ENCODE measurements around the gene ATP23.

ATP23 gene, protein sequence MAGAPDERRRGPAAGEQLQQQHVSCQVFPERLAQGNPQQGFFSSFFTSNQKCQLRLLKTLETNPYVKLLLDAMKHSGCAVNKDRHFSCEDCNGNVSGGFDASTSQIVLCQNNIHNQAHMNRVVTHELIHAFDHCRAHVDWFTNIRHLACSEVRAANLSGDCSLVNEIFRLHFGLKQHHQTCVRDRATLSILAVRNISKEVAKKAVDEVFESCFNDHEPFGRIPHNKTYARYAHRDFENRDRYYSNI

DNA sequence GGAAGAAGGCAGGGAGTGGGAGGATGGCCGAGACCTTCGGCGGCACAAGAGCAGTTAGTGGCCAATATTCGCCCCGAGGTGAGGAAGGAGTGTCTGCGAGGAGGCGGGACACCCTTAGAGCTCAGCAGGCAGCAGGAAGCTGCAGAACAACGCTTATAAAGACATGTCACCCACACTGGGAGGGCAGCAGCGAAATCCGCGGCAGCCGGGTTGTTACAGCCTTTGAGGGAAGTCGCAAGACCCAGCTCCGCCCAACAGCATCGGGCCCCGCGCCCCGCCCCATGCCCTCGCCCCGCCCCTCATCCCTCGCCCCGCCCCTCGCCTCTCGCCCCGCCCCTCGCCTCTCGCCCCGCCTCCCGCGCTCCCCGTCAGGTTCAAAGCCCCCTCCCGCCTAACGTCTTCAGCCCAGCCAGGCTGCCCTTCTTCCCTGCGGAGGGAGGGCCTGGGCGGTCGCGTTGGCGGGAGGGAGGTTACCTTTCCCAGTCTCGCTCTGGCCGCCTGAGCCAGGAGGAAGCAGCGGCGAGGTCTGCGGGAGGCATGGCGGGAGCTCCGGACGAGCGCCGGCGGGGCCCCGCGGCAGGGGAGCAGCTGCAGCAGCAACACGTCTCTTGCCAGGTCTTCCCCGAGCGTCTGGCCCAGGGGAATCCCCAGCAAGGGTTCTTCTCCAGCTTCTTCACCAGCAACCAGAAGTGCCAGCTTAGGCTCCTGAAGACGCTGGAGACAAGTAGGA, at the start of gene ATP23:
Gene ATP23 (plus strand): TSS at position 403 of the 730 bp plus-strand sequence. CDS start 135 bp downstream, at position 538.
- peak; percentile 92 for DNase-seq

DNA sequence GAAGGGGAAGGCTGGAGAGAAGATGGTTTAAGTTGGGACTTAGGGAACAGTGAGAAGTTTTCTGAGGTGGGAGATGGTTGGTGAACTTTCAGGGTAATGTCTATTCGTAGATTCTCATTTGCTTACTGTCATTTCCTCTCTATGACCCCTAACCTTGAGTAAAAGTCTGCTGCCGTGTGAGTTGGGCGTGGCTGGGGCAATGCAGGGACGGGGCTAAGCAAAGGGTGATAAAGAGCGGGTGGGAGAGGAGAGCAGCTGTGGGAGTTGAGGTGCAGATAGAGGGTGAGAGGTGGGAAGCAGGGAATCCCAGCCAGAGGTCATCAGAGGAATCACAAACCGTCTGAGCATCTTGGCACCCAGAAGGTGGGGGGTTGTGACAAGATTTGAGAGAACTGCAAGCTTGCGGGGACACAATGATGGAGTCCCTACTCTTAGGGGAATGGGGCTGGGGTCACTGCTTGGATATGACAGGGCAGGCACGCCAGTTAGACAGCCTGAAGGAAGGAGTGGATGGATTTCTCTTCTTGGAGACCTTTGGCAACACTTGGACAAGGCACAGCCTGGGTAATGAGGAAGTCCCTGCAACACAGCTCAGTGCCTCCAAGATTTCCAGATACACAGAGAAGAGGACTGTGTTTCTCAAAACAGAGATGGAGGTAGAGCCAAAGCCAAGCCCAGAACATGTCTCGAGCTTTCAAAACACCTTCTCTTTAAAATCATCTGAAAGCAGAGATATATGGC, 49.0 kb upstream of the ATP23 start:
- DNase-seq, result no peak

DNA sequence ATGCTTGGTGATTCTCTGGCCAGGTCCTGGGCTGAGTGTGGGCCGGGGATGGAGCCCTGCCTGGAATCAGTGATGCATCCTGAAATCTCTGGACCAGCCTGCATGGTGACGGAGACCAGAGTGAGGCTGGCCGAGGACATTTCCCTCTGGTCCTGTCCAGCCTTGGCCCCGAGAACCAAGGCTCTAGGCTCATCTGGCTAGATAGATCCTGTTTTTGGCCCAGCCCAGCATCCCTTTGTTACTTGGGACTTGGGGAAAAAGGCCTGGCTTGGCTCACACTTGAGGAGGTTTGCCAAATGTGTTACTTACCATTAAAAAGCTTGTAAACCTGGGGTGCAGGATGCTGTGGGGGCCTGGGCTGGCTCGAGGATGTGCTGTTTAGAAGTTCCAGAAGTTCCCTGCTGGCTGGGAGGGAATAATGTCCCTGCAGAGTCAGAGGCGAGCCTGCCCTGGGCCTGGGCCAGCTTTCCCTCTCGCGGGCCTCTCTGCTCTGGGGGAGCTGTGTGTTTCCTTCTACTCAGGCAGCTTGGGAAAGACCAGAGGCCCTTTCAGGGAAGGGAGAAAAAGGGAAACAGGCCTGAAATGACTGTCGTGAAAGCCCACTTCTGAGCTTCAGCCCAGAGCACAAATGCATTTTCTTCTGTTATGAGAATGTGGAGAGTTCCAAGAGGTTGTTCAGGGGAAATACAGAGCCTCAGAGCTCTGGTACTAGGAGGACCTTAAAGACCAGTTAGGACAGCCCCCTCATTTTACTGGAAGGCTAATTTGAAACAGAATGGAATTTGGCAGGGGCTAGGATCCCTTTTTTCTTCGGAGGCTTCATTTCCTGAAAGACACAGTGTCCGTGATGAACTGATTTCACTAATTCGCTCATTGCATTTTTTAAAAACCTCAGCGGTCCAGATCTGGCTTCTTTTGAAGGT, 47.7 kb upstream of the ATP23 start:
- no peak for DNase-seq

DNA sequence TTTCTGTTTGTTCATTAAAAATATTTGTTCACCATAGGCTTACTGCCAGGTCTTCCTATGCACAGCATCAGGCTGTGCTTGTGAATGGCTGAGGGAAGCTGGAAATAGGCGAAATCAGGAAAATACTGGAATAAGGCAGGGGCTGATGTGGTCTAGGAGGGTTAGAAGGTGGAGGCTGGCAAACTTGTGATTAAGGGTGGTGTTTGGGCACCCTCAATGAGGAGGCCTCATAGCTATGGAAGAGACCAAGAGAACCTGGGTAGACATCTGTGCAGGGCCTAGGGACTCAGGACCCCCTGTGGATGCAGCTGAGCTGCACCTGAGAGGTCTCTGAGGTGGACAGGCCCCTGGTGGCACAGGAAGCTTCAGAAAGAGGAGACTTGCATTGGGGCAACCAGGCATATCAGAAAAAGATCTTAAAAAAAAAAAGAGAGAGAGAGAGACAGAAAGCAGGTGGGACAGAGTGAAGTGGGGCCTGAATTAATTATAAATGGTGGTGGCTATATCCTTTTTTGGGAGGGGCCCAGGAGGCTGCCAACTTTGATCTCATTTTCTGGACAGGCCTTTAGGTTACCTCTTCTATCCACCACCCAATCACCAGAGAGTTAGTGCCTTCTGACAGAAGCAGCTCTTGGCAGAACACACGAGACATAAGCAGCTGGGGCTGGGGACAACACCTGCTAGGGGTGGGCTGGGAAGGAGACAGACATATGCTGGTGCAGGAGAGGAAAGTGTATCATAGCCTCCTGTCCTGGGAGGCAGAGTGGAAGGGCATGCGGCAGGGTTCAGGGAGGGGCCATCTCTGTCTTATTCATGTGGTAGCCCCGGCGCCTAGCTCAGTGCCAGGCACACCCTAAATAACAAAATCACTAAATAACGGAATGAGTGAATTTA, 46.7 kb upstream of the ATP23 start:
- no peak for DNase-seq

DNA sequence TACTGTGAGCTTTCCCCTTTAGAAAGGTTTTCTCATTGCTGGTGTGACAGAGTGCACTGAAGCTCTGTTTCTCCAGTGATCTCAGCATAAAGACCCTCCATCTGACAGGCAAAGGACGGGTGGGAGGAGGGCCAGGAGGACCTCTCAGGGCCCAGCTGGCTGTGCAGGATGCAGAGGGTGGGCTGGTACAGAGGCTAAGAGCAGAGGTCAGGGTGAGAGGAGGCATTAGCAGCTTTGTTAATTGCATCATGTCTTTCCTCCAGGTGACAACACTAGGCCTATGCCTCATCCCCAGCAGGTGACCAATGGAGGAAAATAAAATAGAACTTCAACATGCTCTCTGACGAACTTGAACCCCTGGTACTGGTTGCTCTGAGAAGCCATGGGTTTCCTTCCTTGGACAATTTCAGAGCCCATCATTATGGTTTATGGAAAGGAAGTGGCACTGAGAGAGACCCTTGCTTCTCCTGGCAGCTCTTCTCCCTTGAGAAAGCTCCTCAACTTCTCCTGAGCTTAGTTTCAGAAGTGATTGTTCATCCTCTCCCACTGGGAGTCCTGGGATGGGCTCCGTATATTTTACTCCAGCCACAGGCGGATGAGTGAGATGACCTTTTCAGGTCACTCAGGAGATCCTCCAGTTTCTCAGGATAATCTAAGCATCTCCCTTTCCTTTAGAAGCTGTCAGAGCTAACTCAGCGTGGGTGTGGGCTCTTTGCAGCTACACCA, 45.8 kb upstream of the ATP23 start:
- DNase-seq, result no peak

DNA sequence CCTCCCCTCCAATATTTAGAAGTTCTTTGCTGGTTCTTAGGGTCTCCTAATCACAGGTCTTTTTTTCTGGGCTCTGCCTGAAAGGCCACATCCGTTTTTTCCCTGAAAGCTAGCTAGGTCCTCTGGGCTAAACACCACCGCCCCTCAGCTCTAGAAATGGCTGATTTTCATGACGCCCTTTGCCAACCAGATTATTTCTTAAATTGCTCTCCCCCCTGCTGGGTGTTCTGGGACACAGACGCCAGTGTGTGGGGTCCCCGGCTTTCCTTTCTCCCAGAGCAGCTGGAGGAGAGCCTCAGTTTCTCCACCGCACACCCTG, 45.3 kb upstream of the ATP23 start:
- no peak for DNase-seq

DNA sequence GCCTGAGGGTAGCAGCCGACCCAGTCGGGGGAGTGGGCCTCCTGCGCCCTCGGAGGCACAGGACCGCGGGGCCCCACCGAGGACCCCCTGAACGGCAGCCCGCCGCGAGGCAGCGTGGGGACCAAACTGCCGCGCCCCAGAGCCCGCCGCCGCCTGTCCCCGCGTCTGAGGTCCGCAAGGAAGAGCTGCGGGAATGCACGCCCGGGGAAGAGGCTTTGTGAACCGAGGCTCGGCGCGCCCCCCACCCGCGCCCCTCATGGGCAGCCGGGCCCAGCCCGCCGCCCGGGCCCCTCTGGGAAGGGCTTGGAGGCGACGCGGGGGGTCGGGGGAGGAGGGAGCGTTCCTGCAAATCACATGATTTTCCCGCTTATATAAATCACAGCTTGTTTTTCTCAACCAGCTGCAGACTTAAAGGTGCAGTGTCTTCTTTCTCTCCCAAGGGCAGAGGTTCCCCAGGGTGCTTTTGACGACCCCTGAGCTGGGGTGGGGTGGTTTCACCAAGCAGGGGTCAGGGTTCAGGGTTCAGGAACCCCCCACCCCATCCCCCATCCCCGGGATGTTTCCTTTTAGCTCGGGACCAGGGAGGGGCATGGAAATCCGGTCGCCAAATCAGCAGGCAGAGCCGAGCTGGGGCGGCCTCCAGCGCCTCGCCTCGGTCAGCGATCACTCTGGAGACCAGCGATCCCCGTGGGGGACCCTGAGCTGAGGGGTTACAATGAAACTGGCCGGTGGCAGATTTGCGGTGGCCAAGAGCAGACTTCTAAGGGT, 44.7 kb upstream of the ATP23 start:
- DNase-seq, result no peak

DNA sequence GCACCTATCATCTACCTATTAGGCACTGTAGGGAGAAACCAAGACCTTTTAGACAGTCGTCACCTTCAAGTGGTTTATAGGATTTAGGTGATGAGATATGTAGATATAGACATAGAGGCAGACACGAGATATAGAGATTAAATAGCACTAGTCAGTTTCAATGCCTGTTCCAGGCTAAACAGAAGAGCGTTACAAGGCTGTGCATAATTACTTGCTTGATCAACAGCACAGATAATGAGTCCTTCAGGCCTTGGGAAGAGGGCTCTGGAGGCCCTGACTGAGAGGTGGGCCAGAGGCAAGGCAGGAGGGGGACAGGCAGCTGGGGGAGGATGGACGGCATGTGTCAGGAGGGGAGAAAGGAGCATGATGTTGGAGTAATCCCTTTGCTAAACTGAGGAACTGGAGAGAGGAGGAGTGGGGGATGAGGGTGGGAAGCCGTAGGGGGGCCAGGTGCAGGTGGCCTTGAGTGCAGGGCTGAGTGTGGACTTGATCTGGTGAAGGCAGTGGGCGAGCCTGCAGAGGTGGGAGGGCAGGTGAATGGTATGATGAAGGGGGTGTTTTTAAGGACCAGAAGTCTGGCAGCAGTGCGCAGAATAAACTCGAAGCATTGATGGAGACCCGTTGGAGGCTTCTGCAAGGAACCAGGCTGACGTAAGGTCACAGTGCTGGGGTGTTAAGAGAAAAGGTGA, 43.9 kb upstream of the ATP23 start:
- no peak for DNase-seq

DNA sequence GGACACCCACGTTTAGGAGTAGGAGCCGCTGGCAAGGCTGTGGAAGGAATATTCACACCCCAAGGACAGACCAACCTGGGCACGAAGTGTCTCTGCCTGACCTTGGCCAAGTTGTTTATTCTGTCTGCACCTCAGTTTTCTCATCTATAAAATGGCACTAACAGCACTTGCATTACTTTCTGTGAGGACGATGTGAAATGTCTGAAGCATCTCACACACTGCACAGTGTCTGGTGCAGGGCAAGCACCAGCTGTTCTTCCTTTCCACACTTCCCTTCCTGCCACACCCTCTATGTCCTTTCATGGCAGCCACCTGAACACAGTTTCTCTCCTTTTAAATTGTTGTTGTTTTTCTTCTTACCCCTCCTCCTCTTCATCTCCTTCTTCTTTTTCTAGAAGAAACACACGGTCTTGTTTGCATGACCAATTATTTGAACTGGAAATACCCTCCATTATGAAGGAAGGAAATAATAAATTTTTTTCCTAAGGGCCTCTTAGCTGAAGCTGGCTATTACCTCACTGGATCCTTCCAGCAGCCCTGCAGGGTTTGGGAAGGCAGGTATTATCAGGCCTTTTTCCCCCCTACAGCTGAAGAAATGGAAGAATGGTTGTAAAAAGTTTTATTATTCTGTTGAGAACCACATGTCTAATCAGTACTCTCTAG, 42.9 kb upstream of the ATP23 start:
- no peak for DNase-seq

DNA sequence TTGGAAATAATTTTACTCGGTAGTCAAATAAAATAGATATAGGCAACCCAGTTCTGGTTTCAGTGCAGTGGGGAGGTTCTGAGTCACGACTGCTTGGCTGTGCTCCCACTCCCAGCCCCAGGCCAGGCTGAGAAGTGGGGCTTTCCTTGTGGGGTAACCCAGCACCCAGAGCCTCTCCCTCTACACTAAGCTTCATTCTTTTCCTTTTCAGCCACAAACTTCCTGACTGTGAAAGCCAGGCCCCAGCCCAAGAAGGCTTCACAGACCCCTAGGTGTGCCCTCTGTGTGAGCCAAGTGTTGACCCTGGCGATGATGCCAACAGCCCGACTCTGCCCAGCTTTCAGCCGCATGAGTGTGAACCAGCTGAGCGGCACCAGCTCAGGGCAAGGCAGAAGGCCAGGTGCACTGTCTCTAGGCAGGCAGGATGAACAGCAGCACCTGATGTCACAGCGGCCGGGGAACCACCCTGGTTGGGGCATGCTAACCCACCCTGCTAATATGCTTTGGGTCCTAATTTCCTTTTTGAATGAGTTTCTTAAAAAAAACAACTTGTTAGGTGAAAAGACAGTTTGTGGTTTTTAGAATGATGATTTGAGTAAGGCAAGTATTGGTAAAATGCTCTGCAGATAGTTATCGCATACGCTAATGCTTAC, 42.2 kb upstream of the ATP23 start:
- peak; percentile 85 for DNase-seq

DNA sequence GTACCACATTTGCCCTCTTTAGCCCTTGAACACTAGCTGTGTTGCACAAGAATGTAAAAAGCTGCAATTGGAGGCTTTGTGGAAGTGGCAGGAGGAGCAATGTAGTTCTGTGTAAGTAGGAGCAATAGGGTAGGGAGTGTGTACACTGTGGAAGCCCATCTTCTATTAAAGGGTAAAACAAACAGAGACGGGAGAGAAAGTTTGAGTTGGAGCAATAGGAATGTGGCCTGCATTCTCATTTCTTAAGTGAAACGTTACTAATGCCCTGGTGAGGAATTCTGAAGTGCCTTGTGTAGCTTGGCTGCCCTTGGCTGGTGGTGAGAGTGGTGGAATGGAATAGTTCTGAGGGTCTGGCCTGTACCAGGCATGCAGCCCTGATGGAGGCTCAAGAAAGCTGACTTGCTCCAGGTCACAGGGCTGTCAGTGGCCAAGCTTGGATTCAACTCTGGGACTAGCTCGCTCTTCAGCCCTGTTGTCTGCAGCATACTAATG, 38.8 kb upstream of the ATP23 start:
- no peak for DNase-seq

DNA sequence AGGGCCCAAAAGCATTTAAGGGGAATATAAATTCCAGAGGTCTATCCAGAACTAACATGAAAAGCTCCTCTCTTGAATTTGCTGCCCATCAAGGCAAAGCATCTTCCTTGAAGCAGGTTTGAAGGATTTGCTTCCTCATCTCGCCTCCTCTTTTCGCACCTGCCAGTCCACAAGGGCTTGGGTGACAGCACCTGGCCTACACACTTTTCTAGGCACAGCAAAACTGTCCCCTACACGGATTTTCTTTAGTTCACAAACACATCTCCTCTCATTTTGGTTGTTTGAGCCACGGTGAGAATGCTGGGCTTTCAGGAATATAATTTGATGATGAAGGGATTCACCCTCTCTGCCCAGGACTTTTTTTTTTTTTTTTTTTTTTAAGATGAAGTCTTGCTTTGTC, 36.9 kb upstream of the ATP23 start:
- no peak for DNase-seq

DNA sequence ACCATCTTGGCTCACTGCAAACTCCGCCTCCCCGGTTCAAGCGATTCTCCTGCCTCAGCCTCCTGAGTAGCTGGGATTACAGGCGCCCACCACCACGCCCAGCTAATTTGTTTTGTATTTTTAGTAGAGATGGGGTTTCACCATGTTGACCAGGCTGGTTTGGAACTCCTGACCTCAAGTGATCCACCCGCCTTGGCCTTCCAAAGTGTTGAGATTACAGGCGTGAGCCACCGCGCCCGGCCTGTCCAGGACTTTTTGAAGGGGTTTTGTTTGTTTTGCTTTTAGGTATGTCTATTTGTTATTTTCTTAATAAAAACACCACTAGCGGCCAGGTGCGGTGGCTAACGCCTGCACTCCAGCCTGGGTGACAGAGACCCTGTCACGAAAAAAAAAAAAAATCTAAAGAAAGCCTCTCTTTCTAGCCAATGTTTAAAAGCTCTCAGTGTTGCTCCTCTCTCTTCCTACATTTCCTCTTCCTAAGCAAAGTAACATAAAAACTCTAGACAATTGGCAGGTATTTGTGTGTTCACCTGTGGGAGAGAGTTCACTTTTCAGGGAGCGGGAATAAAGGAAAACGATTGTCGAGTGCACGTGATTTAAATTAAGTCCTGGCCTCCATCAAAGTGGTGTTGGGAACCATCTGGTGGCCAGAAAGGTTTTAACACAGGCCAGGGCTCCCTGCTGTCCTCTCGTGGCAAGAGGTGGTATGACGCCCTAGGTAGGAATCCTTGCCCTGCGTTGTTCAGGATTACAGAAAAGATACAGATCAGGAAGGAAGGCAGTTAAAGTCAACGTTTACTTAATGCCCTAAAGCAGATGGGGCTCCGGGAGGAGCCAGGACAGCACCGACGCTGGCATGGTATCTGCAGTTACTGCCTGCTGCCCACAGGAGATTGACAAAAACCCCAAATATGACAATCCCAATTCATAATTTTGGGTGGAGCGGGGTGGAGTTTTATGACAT, 36.2 kb upstream of the ATP23 start:
- peak; percentile 87 for DNase-seq

DNA sequence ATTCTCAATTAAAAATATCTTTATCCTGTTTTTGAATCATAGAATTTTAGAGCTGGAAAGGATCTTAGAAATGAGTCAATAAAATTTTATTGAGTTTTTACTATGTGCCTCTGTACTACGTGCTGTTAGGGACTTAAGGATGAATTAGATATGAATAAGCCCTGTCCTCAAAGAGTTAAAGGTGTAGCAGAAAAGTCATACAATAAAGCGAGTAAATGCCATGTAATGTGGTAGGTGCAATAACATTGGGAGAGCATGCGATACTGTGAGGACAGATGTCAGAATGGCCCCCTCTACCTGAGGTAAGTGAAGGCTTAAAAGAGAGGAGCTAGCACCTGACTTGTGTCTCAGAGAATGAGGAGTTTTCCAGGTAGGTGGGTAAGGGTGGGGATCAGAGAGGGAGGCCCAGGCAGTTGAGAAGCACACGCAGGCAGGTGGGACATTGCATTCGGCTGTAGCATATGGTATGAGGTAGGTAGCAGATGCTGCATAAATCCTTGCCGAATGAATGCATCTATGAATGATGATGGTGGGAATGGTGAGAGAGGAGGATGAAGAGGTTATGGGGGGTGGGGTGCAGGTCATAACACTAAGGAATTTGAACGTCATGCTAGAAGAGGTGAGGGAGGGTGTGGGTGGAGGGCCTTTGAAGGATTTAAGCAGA, 35.4 kb upstream of the ATP23 start:
- no peak for DNase-seq

DNA sequence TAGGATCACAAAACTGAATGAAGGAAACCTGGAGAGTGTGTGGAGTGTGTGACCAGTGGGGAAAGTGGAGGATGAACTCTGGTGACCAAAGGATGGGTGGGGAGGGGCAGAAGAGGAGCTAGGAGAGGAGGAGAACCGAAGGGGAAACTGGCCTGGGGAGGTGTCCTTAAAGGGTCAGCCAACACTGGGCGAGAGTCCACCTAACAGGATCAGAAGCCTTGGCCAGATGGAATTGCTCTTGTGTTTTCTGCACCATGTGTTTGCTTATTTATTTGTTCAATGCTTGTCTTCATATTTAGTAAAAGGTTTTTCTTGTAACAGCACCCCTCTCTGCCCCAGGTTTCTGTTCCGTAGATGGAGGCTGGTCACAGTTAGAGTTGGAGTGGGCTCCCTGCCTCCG, 34.5 kb upstream of the ATP23 start:
- no peak for DNase-seq

DNA sequence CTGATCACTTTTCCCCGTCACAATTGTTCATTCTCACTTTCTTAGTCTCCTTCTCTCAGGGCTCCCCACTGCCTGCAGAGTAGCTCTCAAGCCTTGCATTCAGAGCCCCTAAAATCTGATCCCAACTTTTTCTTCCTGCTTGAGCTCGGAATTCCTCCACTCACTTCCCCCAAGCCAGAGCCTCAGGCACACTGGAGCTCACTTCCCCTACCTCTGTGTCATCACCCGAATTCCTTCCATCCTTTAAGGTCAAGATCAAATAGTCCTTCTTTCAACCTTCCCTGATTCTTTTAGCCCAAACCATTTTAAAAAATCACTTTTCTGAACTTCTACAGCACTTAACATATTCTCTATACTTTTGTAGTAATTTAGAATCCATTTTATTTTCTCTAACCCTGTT, 34.1 kb upstream of the ATP23 start:
- no peak for DNase-seq

DNA sequence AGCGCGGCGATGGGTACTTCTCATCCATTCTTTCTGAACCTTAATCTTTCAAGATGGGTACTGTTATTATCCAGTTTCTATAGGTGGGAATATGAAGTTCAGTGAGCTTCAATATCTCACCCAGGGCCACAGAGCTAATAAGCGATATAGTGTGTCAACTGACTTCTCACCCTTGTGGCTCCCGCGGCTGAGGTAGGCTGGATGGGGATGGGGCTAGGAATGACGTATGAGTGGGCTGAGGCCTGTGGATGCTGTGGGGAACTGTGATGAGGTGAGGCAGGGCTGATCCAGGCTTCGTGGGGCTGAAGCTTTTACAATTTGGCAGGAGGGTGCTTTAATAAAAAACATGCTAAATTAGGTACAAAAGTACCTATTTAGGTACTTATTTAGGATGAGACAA, 32.9 kb upstream of the ATP23 start:
- DNase-seq, result no peak

All from activated CD8-positive, alpha-beta memory T cell treated with anti-CD3 and anti-CD28 coated beads, Interleukin-2, amount 50 U/mL, for 48 hours (primary cell).